ENCODE results near the gene PCDH15.

The PCDH15 gene

DNA sequence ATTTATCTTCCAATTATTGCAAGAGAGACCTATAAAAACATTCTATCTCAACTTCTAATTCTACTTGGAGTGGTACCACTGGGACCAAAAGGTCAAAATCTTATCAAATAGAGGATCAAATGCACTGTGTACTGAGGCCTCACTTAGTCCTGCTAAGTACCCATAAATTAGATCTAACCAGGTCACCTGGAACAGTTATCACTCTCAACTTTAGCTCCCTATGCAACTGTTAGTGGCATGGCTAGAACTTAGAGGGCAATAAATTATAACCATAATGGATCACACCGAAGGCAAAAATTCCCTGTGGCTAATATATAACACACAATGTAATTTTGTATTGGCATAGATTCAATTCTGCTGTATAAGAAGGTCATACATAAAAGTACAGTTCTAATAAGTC, 428.9 kb downstream of the PCDH15 start:
- DNase-seq (ENCODE audit: low spot score), result no peak

DNA sequence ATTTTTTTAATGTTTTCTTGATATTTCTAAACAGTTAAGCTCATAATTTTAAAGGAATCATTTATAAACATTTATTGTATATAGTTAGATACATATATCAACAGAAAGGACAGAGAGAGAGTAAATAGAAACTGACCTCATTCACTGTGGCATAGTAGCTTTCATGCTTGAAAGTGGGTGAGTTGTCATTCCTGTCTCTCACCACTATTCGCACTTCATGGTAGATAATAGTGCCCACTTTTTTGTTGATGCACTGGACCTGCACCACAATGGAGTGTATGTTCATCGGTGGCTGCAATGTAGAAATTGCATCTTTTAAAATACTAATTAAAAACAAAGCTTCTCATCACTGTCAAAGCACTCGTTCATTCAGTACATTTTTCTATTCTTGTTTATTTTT, 432.0 kb downstream of the PCDH15 start:
- DNase-seq (ENCODE audit: low spot score), result peak; percentile 8

DNA sequence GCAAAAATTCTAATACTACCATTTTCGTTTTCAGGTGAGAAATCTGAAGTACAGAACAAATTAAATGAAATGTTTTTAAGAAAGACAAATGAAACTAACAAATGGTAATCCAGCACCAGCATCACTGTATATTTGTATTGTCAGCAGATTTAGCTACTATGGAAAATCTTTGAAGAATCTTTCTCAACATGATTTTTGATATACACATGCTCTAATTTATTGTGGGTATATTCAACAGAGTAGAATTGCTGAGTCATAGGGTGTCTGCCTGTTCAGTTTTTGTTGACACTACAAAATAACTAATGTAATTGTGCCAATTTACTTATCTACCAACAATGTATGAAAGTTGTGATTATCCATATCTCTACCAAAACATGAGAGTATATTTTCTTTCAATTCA, 437.6 kb downstream of the PCDH15 start:
- no peak for DNase-seq (ENCODE audit: low spot score)

DNA sequence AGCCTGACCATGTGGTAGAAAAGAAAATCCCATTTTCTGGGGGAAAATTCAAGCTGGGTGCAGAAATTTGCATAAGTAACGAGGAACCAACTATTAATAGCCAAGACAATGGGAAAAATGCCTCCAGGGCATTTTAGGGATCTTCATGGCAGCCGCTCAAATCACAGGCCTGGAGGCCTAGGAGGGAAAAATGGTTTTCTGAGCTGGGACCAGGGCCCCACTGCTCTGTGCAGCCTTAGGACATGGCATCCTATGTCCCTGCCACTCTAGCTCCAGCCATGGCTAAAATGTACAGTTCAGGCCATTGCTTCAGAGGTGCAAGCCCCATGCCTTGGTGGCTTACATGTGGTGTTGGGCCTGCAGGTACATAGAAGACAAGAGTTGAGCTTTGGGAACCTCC, 459.0 kb downstream of the PCDH15 start:
- no peak for DNase-seq (ENCODE audit: low spot score)

DNA sequence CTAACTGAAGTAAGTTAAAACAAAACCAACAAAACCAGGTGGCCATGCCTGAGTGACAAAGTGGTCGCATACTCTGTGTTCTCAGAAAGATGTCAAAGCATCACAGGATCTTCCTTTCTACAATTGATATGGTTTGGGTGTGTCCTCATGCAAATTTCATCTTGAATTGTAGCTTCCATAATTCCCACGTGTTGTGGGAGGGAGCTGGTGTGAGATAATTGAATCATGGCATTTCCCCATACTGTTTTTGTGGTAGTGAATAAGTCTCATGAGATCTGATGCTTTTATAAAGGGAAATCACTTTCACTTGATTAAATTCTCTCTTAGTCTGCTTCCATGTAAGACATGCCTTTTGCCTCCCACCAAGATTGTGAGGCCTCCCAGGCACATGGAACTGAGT, 465.7 kb downstream of the PCDH15 start:
- no peak for DNase-seq (ENCODE audit: low spot score)

DNA sequence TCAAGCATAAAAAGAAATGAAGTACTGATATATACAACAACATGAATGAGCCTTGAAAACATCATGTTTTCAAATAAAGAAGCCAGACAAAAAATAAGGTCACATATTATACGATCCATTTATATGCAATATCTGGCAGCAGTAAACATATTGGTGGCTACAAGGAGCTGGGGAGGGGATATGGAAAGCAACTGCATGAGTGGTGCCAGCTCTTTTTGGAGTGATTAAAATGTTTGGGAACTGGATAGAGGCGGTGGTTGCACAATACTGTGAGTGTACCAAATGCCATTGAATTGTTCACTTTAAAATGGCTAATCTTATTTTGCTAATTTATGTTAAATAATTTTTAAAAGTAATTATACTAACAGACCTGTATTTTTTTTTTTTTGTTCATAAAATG, 481.7 kb downstream of the PCDH15 start:
- no peak for DNase-seq (ENCODE audit: low spot score)

DNA sequence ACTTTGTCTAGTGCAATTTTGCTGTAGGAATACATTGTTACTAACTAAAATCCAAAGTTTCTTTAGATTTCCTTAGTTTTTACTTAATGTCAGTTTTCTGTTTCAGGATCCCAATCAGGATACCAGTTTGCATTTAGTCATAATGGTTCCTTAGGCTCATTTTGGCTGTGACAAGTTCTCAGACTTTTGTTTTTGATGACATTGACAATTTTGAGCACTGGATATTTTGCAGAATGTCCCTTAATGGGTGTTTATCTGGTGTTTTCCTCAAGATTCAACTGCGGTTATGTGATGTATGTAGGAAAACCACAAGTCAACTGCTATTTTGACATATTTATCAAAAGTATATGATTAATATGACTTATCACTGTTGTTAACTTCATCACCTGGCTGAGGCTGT, 482.6 kb downstream of the PCDH15 start:
- DNase-seq (ENCODE audit: low spot score), result no peak

DNA sequence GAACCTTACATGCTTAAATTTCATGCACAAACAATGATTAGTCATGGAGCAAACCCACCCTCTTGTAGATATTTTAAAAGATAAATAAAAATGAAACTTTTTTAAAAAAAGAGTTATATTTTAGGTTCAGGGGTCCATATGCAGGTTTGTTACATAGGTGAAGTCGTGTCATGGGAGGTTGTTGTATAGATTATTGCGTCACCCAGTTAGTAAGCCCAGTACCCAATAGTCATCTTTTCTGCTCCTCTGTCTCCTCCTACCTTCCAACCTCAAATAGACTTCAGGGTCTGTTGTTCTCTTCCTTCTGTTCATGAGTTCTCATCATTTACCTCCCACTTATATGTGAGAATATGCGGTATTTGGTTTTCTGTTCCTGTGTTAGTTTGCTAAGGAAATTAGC, 486.6 kb downstream of the PCDH15 start:
- no peak for DNase-seq (ENCODE audit: low spot score)

DNA sequence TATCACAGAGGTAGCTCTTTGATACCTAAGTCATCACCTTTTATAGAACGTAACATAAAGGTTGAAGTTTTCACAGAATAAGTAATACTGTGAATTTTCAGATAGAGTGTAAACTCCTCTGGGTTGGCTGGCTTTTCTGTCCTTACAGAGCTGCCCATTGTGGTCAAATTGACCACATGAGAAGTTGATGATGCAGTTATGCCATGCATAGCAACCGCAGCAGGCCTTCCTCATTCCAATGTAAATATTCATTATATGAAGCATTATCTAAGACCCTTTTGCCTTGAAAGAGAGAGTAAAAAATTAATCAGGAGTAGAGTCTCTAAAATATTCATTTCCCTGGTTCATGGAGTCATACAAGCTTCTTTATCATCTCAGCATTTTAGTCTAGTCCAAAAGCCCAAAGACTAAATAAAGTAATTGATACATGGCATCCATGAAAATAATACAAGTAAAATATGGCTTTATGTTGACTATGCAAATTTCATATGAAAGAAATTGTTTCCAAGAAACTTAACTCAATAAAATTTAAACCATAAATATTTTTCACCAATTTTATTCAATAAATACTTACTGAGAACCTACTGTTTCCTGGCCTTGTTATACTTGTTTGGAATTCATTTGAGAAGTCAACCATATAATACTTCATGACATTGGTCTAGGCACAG, 516.4 kb downstream of the PCDH15 start:
- no peak for DNase-seq (ENCODE audit: low spot score)

DNA sequence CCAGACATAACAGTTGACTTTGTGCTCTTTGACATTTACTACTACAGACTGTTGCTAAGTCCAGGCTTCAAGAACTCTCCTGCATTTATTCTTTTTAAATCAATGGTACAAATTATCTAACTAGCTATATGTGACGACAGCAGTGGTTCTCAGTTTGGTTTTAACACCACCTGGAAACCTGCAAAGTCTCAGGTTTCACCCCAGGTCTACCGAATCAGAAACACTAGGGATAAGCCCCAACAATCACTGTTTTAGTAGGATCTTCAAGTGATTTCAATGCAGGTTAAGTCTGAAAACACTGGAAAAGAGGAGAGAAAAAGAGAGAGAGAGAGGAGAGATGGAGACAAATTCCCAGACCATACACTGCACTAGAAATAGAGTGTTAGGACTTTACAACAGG, 519.0 kb downstream of the PCDH15 start:
- DNase-seq (ENCODE audit: low spot score), result no peak

DNA sequence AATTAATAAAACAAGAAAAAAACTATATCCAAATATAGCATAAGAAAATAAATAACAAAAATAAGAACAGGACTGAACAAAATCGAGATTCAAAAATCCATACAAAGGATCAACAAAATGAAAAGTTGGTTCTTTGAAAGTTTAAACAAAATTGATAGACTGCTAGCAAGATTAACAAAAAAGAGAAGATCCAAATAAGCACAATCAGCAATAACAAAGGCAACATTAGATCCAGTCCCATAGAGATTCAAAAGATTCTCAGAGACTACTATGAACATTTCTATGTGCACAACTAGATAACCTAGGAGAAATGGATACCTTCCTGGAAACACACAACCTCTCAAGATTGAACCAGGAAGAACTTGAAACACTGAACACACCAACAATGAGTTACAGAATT, 534.6 kb downstream of the PCDH15 start:
- no peak for DNase-seq (ENCODE audit: low spot score)

DNA sequence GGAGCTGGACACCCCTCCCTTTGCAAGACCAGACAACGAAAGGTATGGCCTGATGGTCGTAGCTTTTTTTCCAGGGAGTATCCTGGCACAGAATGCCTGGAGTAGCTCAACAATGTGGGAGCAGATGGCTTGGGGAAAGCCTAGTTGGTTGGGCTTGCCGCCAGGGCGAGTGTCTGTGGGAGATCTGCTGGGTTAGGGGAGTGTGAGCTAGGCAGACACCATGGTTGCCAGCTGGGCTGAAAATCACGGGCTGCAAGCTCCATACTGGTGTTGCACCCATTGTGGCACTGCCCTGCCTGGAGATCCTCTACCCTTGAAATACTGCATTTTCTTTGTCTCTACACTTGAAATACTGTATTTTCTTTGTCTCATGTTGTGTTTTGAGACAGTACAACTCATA, 538.3 kb downstream of the PCDH15 start:
- no peak for DNase-seq (ENCODE audit: low spot score)

DNA sequence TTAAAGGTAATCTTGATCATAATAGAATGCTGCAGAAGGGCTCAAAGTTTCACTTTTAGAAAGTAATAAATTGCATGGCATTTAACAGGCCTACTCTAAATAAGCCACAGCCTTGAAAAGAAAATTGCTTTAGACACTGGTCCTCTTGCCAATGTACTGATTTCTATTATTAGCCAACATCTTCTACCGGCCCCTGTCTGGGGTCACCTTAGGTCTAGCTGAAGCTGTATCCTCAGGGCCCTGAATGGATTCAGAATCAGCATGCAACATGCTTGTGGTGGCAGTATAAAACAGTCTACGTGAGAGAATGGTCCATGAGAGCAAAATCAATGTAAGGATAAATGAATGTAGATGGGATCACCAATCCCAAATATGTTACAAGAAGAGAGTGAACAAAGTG, 541.9 kb downstream of the PCDH15 start:
- no peak for DNase-seq (ENCODE audit: low spot score)

DNA sequence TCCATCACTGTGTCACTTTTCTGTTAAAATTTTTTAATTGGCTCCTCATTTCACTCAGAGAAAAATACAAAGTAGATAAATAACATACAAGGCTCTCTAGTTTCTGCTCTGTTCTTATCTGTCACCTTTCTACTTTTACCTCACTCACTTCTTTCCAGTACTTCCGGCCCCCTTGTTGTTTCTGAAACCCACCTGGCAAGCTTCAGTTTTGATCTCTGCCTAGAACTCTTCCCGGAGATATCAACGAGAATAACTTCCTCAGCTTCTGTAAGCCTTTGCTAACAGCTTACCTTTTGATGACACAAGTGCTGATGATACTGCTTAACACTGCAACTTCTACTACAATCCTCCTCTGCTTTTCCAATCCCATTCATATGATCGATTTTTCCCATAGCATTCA, 566.2 kb downstream of the PCDH15 start:
- no peak for DNase-seq (ENCODE audit: low spot score)

DNA sequence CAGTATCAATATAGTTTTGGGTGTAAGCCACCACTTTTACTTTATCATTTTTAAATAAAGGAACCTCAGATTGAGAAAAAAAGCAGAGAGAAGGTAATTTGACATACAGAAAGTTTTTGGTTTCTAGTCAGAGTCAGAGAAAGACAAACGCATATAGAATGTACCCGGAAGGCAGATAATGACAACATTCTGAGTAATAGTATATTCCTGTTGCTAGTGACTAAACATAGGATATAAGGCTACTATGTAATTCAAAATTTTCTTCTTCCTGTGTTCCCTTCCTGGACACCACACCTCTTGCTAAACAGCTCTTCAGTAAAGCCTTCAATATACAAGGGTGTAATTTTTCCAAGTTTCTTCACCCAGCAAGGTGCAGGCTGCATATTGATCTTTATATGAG, 597.6 kb downstream of the PCDH15 start:
- no peak for DNase-seq (ENCODE audit: low spot score)

DNA sequence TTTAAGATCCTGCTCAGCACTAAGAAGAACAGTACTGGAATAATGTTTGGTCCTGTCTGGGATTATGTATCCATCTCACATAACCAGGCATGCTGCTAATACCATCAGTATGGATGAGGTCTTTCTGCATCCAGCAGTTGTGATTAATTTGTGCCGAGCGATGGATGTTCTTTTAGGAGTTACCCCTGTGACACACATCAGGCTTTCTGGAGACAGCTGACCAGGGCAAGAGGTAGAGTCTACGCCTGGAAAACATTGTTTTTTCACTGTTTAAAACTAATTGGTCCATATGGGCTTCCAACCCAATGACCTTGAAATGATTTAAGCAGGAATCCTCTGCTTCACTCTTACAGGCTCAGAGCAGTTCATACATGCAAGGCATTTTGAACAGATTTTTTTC, 603.0 kb downstream of the PCDH15 start:
- no peak for DNase-seq (ENCODE audit: low spot score)

DNA sequence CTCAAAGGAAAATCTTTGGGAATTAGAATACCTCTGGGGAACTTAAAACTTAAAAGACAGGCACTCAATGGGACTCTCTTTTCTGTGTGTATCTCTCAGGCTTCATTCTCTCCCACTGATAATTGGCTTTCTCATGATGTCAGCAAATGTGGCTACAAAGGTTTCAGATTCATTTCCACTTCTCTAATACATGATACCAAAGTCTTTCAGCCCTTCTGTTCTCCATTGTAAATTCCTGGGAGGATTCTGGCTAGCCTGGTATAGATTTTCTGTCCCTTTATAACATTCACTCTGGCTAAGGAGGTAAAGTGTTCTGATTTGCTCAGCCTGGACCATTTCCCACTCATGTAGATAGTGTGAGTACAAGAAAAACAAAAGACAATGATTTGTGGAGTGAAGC, 606.2 kb downstream of the PCDH15 start:
- DNase-seq (ENCODE audit: low spot score), result no peak

DNA sequence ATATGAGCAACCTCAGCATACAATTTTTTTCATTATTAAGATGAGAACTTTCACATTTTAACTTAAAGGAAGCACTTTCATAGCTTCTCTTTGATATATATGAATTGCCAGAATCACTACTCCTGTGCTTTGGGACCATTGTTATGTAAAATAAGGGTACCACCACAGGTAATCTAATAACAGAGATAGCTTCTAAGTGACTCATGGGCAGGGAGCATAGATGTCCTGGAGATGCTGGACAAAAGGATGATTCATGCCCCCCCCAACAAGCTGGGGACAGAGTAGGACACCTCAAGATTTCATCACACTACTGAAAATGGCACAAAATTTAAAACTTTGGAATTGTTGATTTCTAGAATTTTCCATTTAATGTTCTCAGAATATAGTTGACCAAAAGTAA, 641.1 kb downstream of the PCDH15 start:
- DNase-seq (ENCODE audit: low spot score), result no peak

DNA sequence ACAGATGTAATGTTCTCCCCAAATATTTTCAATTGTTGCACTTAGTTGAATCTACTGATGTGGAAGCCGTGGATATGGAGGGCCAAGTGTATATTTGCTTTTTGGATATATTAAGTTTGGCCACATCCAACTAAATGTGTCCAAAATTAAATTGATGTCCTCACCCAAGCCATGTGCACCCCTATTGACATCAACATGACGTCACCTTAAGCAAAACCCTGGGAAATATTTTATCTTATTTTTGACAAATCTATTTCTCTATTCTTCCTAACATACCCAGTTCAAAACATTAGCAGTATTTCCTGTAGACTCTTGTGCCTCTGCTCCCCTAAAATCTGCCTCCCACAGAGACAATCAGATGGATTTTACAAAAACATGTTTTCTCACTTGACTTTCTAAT, 652.5 kb downstream of the PCDH15 start:
- DNase-seq (ENCODE audit: low spot score), result no peak

DNA sequence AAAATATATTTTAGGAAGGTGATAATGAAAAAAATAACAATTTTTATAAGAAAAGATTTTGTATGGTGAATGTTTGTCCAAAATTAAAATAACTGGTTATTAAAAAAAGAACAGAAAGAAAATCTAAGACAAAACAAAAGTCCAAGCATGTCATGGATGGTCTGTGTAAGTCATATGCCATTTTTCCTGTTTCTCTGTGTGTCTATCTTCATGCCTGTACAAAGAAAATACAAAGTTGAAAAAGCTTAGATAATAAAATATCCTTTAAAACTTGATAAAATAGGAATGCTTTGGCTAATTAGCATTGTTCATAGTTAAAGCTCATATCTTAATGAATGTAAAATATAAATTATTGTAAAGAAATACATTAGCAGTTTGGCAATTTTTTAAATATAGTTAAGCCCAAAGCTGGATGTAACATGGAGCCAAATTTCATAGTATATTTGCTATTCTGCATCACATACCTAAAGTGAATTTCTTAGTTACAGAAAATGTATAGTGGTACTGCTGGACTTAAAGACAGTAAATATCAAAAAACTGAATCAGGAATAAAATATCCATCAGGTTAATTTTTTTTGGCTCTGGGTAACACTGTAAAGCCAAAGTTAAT, 661.1 kb downstream of the PCDH15 start:
- DNase-seq (ENCODE audit: low spot score), result peak; percentile 8

DNA sequence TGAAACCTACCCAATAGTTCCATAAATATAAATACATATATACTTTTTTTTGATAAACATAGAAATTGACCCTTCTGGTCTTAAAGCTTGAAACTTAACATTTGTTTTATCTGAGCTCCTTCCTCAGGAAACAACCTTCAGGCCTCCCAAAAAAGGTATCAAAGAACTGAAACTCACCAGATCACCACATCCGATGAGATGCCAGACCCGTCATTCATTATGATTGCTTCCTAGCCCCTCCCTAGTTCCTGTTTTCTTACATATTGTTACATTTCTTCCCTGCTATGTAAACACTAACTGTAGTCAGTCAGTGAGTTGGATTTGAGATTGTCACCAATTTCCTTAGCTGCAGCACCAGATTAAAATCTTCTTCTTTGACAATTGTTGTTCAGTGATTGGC, 663.6 kb downstream of the PCDH15 start:
- no peak for DNase-seq (ENCODE audit: low spot score)

DNA sequence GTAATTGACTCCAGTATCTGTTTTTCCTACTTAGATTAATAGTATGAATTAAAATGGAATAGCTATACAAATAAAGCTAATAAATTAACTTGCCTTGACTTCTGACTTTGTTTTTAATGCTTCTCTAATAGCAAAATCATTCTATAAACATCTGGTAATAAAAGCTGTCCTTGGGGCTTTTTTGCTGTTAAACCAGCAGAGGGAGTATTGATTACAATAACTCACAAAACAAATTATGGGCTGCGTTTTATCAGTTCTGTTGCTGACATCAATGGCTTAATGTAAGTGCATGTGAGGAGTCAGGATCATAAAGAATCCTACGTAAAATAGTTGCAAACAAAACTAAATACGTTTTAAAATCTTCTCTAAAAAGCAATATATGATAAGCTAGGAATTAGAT, 667.8 kb downstream of the PCDH15 start:
- DNase-seq (ENCODE audit: low spot score), result peak; percentile 8

DNA sequence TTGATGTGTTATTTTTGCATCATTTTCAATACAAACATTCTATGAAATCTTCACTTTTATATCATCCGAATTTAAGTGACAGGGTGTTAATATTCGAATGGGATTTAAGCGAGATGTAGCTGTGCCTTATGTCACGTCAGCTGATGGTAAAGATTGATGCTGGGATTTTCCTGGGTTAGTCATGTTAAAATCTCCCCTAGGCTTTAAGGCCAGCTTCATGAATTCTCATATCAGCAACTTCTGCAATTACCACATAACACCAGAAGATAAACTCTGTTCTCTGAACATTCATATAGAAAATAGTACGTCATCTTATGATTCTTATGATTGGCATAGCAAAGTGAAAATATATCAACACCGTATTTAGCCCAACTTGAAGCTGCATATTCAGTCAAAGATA, 669.2 kb downstream of the PCDH15 start:
- no peak for DNase-seq (ENCODE audit: low spot score)

DNA sequence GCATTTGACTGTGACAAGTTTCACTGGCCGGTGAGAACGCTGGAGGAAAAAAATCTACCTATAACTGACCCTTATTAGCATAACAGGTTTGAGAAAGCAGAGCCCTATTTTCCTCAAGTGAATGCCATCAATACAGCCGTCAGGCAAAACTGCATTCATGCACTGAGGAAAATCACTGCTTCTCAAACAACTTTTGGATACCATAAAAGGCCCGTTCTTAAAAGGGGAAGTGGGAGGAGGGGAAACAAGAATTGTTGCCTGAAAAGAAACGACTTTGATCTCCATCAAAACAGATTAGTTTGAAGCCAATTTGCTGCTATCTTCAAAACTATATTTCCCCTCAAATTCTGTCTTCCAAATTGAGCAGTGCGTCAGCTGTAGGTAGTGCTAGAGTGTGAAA, 670.6 kb downstream of the PCDH15 start:
- no peak for DNase-seq (ENCODE audit: low spot score)
